ENCODE results near the gene PTCD2.
"Not testable (repeated sequence)": the region's sequence is repeated elsewhere in the genome, so short reads cannot be mapped to it uniquely, and the experiment has no call there.

The PTCD2 gene

GRCh38 chr5:72313141-72313540 lies 7.0 kb upstream of the PTCD2 start:
- no peak for DNase-seq (ENCODE audit: extremely low spot score)
- no peak for TF ChIP-seq CTCF (IDR thresholded peaks at IDR 0.05; ENCODE audit: control extremely low read depth, extremely low read depth, low read depth, missing control alignments)
- CTCF ChIA-PET = interaction anchor here (1.0 kb wide), 1 partner anchor 26 kb away, joined by 3 read pairs; no protein-coding TSS in a partner anchor
- POLR2A ChIA-PET = no interaction called here

- no peak for DNase-seq (ENCODE audit: extremely low spot score)
- ChIA-PET CTCF (interaction anchor here (0.7 to 1.4 kb wide), 4 partner anchors 10 to 209 kb away, joined by 3 to 4 read pairs (median 4); no protein-coding TSS in a partner anchor), POLR2A (no interaction called here)
- no peak for TF ChIP-seq CTCF (IDR thresholded peaks at IDR 0.05; ENCODE audit: control extremely low read depth, extremely low read depth, low read depth, missing control alignments)
Observed at GRCh38 chr5:72314571-72315172, 5.5 kb upstream of the PTCD2 start.

GRCh38 chr5:72319435-72319975 lies 668 bp upstream of the PTCD2 start:
- ChIA-PET POLR2A (interaction anchor here (0.6 to 0.9 kb wide), 3 partner anchors 11 to 107 kb away, joined by 3 to 8 read pairs (median 4); no protein-coding TSS in a partner anchor), CTCF (interaction anchor here (0.9 to 8.8 kb wide), 12 partner anchors 10 to 236 kb away, joined by 3 to 77 read pairs (median 4); no protein-coding TSS in a partner anchor)
- not testable (repeated sequence) for DNase-seq (ENCODE audit: extremely low spot score)

- ChIA-PET POLR2A (no interaction called here), CTCF (interaction anchor here (8.8 kb wide), 1 partner anchor 15 kb away, joined by 77 read pairs; no protein-coding TSS in a partner anchor)
- TF ChIP-seq CTCF (IDR thresholded peaks at IDR 0.05; ENCODE audit: control extremely low read depth, extremely low read depth, low read depth, missing control alignments) = no peak
- DNase-seq (ENCODE audit: extremely low spot score) = no peak
Observed at GRCh38 chr5:72324189-72324825, 4.1 kb downstream of the PTCD2 start.

- ChIA-PET POLR2A (no interaction called here), CTCF (interaction anchor here (1.1 to 8.8 kb wide), 3 partner anchors 16 to 40 kb away, joined by 3 to 77 read pairs (median 8); no protein-coding TSS in a partner anchor)
- no peak for DNase-seq (ENCODE audit: extremely low spot score)
- TF ChIP-seq CTCF (IDR thresholded peaks at IDR 0.05; ENCODE audit: control extremely low read depth, extremely low read depth, low read depth, missing control alignments) = no peak
Observed at GRCh38 chr5:72325566-72326305, 5.6 kb downstream of the PTCD2 start.

GRCh38 chr5:72326306-72326649 lies 6.1 kb downstream of the PTCD2 start:
- TF ChIP-seq CTCF (IDR thresholded peaks at IDR 0.05; ENCODE audit: control extremely low read depth, extremely low read depth, low read depth, missing control alignments) = no peak
- POLR2A ChIA-PET = no interaction called here
- CTCF ChIA-PET = interaction anchor here (1.1 to 2.2 kb wide), 2 partner anchors 18 to 40 kb away, joined by 3 to 8 read pairs; no protein-coding TSS in a partner anchor
- DNase-seq (ENCODE audit: extremely low spot score) = no peak

All from GM10248 (cell line).